Stomach smooth muscle (tissue), 2 donors: ENCODE measurements around the gene CDH23.

Source experiments
- H3K27ac ChIP-seq: one replicate; pipeline ENCODE4 v1.7.0; 2013; ENCODE audit warnings: mild to moderate bottlenecking, low read length, inconsistent platforms
- H3K27me3 ChIP-seq, 2 donors: one replicate each; pipeline ENCODE4 v1.7.0; 2013; ENCODE audit warnings: low read length in 2 of 2; ENCODE audit not compliant: insufficient read depth in 2 of 2, control insufficient read depth in 1 of 2
- H3K36me3 ChIP-seq, 2 donors: one replicate each; pipeline ENCODE4 v1.7.0; 2013; ENCODE audit warnings: low read length in 2 of 2; ENCODE audit not compliant: control insufficient read depth in 2 of 2, insufficient read depth in 2 of 2
- H3K4me1 ChIP-seq: one replicate; pipeline ENCODE4 v1.7.0; 2013; ENCODE audit warnings: low read length; ENCODE audit not compliant: control insufficient read depth, insufficient read depth
- H3K4me3 ChIP-seq, 2 donors: one replicate each; pipeline ENCODE4 v1.7.0; 2013; ENCODE audit warnings: low read length in 2 of 2
- H3K9ac ChIP-seq, 2 donors: one replicate each; pipeline ENCODE4 v1.7.0; 2013; ENCODE audit warnings: low read length in 2 of 2, mild to moderate bottlenecking in 1 of 2
- H3K9me3 ChIP-seq, 2 donors: one replicate each; pipeline ENCODE4 v1.7.0; 2013; ENCODE audit warnings: low read length in 2 of 2; ENCODE audit not compliant: control insufficient read depth in 2 of 2
- donor health status: healthy.
- donor health status: Pancreatic carcinoma.

CDH23 gene

DNA sequence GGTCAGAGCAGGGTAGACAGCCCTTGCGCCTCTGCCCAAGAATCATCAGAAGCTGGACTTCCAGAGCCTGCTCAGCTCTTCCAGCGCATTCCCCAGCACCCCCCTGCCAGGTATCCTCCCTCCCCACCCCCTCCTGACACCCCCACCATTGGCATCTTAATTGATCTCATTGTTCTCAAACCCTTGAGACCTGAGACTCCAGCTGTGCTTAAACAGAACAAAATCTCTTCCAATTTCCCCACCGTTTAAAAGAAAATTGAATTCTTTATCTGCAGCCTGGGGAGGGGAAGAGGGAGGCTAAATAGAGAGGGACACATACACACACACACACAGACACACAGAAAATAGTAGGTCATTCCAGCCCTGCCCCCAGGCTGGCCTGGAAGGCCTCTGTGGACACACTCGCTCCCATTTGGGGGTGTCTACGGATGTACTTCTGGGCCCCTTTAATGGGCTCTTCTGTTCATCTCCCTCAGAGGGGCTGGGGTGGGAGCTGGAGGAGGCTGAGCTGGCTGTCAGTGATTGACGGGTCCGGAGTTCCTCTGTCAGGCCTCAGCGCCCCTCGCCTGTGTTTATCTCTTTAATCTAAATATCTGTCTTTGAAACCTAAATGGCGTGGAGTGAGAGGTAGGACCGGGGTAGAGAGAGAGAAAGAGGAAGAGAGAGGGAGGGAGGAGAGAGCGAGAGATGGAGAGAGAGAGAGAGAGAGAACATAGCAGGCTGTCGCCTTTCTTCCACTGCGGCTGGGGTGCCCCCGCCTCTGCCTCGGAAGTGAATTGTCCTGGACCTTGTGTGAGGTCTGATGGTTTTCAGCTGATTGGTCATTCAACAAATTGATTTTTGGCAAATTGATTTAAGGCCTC, 261.1 kb downstream of the CDH23 start:
- Histone ChIP-seq H3K27ac (no peak overlapping the region), H3K4me3 (no peak overlapping the region)

DNA sequence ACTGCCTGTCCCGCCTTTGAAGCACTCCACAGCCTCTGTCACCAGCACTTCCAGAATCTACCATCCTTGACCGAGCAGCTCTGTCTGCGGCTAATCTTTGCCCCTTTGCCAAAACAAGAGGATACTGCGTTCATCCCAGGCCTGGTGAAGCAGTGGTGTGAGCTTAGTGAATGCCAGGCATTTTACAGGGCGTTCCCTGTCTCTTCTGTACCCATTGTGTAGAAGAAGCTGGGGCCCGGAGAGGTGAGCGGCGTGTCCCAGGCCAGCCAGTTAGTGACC, 261.7 kb downstream of the CDH23 start:
- no peak overlapping the region for H3K4me3 ChIP-seq
- H3K9ac ChIP-seq = no peak overlapping the region
- H3K27me3 ChIP-seq = no peaks in the 10 kb centered on the region
- no peaks in the 10 kb centered on the region for H3K4me1 ChIP-seq
- no peaks in the 10 kb centered on the region for H3K36me3 ChIP-seq
- peaks cover 0 to 3% of the 10 kb centered on the region in 2 donors for H3K9me3 ChIP-seq
- no peak overlapping the region for H3K27ac ChIP-seq

More for the DNA sequence above, 261.1 kb downstream of the CDH23 start:
- Histone ChIP-seq H3K27me3 (no peaks in the 10 kb centered on the region), H3K9me3 (peaks cover 0 to 3% of the 10 kb centered on the region in 2 donors), H3K9ac (no peak overlapping the region), H3K4me1 (no peaks in the 10 kb centered on the region), H3K36me3 (no peaks in the 10 kb centered on the region)

DNA sequence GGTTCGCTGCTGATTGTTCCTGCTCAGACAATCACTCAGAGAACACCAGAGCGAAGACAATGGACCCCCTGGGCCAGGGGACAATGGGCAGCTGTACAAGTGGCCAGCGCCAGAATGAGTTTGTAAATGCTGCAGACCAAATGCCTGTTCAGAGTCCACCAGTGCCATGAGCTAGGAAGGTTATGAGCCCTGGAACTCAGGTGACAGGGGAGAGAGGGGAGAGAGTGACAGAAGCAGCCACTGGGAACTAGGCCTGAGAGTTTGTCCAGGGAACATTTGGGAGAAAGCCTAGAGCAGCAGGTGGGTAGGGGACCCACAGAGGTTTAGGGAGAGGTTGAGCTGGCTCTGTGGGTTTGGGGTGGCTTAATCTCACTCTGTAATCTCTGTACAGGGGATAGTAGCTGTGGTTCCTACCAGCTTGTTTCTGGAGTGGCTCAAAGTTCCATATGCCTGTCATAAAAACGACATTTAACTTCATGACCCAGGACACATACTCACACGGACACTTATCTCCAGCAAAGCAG, 262.5 kb downstream of the CDH23 start:
- Histone ChIP-seq H3K36me3 (no peaks in the 10 kb centered on the region), H3K4me3 (no peak overlapping the region), H3K9ac (no peak overlapping the region), H3K4me1 (no peaks in the 10 kb centered on the region), H3K27me3 (no peaks in the 10 kb centered on the region), H3K27ac (no peak overlapping the region), H3K9me3 (peaks cover 0 to 3% of the 10 kb centered on the region in 2 donors)

DNA sequence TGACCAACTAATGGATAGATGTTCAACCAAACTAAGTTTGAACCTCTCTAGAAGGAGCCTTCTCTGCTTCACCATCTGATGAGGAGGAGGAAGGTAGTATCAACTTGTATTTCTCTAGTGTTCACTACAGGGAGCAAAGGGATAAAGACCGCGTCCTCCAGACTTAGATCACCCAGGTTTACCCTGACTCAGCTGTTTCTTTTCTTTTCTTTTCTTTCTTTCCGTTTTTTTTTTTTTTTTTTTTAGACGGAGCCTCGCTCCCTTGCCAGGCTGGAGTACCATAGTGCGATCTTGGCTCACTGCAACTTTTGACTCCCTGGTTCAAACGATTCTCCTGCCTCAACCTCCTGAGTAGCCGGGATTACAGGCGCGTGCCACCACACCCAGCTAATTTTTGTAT, 263.0 kb downstream of the CDH23 start:
- no peaks in the 10 kb centered on the region for H3K27me3 ChIP-seq
- no peak overlapping the region for H3K27ac ChIP-seq
- H3K9ac ChIP-seq = no peak overlapping the region
- no peak overlapping the region for H3K4me3 ChIP-seq
- no peaks in the 10 kb centered on the region for H3K4me1 ChIP-seq
- no peaks in the 10 kb centered on the region for H3K36me3 ChIP-seq
- H3K9me3 ChIP-seq = peaks cover 0 to 3% of the 10 kb centered on the region in 2 donors

DNA sequence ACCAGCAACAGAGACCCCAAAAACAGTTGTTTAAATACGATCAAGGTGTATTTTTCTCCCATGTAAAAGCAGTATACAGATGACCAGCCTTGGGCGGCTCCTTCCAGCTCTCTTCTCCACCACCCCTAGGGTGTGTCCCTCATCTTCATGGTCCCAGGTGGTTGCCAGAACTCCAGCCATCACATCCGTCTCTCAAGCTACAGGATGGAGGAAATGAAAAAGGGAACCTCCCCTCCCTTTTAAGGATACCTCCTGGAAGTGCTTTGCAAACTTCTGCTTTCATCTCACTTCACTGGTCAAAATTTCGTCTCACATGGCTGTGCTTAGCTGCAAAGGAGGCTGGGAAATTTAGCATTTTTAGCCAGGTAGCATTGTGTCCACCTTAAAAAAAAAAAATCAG, 263.6 kb downstream of the CDH23 start:
- Histone ChIP-seq H3K27me3 (no peaks in the 10 kb centered on the region), H3K4me3 (no peak overlapping the region), H3K9ac (no peak overlapping the region), H3K4me1 (no peaks in the 10 kb centered on the region), H3K27ac (no peak overlapping the region), H3K36me3 (no peaks in the 10 kb centered on the region), H3K9me3 (peaks cover 0 to 3% of the 10 kb centered on the region in 2 donors)

DNA sequence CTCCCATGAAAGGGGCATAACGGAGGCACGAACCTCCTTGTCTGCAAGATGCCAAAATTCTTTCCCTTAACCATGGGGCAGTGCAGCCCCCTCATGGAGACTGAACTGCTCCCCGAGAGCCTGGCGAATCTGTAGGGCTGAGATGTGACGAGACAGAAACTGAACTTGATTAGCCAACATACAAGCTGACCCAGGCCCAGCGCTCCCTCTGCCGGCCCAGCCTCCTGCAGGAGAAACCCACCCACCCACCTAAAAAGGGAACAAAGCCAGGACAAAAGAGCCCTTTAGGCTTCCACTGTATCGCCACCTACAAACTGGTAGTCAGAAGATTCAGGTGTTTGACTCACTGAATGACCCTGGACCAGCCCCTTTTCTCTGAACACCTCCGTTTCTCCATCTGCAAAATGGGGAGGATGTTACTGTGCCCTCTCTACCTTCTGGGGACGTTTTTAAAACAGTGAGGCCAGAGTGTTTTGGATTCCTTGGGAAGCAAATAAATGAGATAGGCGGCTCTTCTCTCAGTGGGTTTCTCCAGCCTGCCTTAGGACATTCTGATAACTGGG, 264.4 kb downstream of the CDH23 start:
- Histone ChIP-seq H3K27me3 (peaks cover 0 to 3% of the 10 kb centered on the region in 2 donors), H3K4me1 (no peaks in the 10 kb centered on the region), H3K4me3 (no peak overlapping the region), H3K9ac (no peak overlapping the region), H3K27ac (no peak overlapping the region), H3K36me3 (no peaks in the 10 kb centered on the region), H3K9me3 (peaks cover 0 to 3% of the 10 kb centered on the region in 2 donors)

DNA sequence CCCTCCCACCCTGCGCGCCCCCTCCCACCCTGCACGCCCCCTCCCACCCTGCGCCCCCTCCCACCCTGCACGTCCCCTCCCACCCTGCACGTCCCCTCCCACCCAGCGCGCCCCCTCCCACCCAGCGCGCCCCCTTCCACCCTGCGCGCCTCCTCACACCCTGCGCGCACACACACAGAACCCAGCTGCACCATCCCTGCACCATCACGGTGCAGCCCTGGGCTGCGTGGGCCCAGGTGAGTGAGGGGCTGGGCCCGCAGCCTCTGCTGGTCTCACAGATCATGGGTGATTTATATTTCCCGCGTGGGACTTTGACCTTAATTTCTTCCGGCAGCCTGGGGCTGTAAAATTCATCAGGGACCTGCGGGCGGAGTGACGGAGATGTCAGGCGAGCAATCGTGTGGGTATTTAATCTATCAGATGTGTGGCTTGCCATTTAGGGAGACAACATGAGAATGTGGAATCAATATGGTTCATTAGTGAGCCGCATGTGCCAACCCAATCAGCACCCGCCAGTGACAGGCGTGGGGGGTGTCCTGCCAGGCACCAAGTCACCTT, 265.1 kb downstream of the CDH23 start:
- no peaks in the 10 kb centered on the region for H3K36me3 ChIP-seq
- H3K9ac ChIP-seq = no peak overlapping the region
- no peak overlapping the region for H3K27ac ChIP-seq
- H3K27me3 ChIP-seq = peaks cover 0 to 3% of the 10 kb centered on the region in 2 donors
- no peak overlapping the region for H3K4me3 ChIP-seq
- no peaks in the 10 kb centered on the region for H3K4me1 ChIP-seq
- H3K9me3 ChIP-seq = peaks cover 0 to 3% of the 10 kb centered on the region in 2 donors

DNA sequence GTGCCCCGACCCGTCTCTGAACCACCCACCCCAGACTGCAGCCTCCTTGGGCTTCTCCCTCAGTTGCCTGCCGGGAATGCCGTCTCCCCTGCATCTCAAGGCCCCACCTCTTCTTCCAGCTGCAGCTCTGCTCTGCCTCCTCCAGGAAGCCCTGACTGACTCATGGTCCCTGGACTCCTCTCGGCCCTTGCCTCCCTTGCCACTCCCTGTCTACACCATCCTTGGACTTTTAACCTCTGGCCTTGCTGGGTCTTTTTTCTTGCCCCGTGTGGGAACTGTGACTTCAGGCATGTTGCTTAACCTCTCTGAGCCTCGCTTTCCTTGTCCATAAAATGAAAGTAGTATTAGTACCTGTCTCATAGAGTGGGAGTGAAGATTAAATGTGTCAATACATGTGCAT, 266.6 kb downstream of the CDH23 start:
- Histone ChIP-seq H3K27me3 (peaks cover 0 to 3% of the 10 kb centered on the region in 2 donors), H3K27ac (no peak overlapping the region), H3K9ac (no peak overlapping the region), H3K4me3 (no peak overlapping the region), H3K9me3 (peaks cover 0 to 3% of the 10 kb centered on the region in 2 donors), H3K36me3 (no peaks in the 10 kb centered on the region), H3K4me1 (no peaks in the 10 kb centered on the region)

DNA sequence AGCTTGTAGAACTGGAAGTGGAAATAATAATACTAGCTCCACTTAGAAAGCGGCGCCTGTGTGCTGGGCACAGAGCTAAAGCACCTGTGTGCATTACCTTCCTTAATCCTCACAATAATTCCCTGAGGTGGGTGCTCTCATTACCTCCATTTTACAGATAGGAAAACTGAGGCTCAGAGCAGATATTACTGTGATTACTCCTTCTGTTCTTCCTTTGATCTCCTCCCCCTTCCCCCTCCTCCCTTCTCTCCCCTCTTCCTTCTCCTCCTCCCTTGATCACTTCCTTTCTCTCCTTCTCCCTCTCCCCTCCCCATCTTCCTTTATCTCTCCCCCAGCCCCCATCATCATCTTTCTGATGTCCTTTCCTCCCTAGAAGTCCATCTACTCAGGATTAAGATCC, 267.9 kb downstream of the CDH23 start:
- peaks cover 0 to 3% of the 10 kb centered on the region in 2 donors for H3K27me3 ChIP-seq
- H3K9ac ChIP-seq = no peak overlapping the region
- no peak overlapping the region for H3K4me3 ChIP-seq
- no peaks in the 10 kb centered on the region for H3K36me3 ChIP-seq
- H3K27ac ChIP-seq = no peak overlapping the region
- H3K9me3 ChIP-seq = peaks cover 0 to 3% of the 10 kb centered on the region in 2 donors
- H3K4me1 ChIP-seq = no peaks in the 10 kb centered on the region

DNA sequence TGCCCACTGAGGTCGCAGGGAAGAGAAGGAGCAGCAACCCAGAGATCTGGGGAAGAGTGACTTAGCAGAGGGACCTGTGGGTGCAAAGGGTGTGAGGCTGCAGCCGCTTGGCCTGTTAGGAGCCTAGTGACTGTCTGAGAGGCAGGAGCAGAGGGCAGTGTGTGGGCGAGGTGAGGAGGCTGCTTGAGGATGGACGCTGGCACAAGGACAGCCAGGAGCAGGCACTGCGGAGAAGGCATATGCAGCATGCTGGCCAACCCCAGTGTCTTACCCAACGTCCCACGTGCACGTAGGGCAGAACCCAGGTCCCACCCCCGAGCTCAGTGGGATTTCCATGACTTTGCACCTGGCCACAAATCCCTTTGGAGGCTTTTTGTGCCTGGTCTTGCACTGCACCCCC, 268.7 kb downstream of the CDH23 start:
- Histone ChIP-seq H3K27ac (no peak overlapping the region), H3K4me1 (no peaks in the 10 kb centered on the region), H3K27me3 (peaks cover 0 to 3% of the 10 kb centered on the region in 2 donors), H3K9me3 (peaks cover 0 to under 1% of the 10 kb centered on the region in 2 donors), H3K4me3 (no peak overlapping the region), H3K9ac (no peak overlapping the region), H3K36me3 (no peaks in the 10 kb centered on the region)
